K562 (cell line): ENCODE data around the gene TNRC6B. TPM values are rescaled to one million over a fixed set of nuclear protein-coding genes. Genes with fewer than 3 reads are reported as not detected.

ENCODE experiments used
- CBFA2T3 ChIP-seq: fragments of 450-650 bp; IDR thresholded peaks from 2 replicates; pipeline ENCODE4 v1.6.1; 2017
- CBX2 ChIP-seq: fragments of 200-600 bp; sonication (generic); IDR thresholded peaks from one replicate; pipeline ENCODE4 v1.6.1; 2012; ENCODE audit warnings: mild to moderate bottlenecking, low read length, inconsistent platforms; ENCODE audit not compliant: insufficient read depth, poor library complexity, severe bottlenecking
- CCNT2 ChIP-seq: IDR thresholded peaks from 2 replicates; pipeline ENCODE4 v1.6.1; 2011; ENCODE audit warnings: borderline replicate concordance, low read depth, mild to moderate bottlenecking, moderate library complexity, mixed read lengths, low read length; ENCODE audit not compliant: insufficient read length; ENCODE audit errors: extremely low read depth
- CEBPB ChIP-seq: fragments of 450-650 bp; IDR thresholded peaks from 2 replicates; pipeline ENCODE4 v1.6.1; 2016; ENCODE audit warnings: missing genetic modification characterization, missing compliant biosample characterization
- HOXB6 ChIP-seq: fragments of 250-450 bp; sonication (Bioruptor Pico); IDR thresholded peaks from 2 replicates; pipeline ENCODE4 v1.5.1; 2022; ENCODE audit warnings: mild to moderate bottlenecking, borderline replicate concordance
- ID3 ChIP-seq, 2 experiments: fragments of 250-450 bp in 1 of 2; fragments of 450-650 bp in 1 of 2; sonication (Bioruptor Pico) in 1 of 2; IDR thresholded peaks; 2 replicates each; pipeline versions ENCODE4 v1.6.1 to v1.8.0; 2016 to 2021; ENCODE audit warnings: mild to moderate bottlenecking in 2 of 2, moderate library complexity in 2 of 2, missing compliant biosample characterization in 1 of 2, missing genetic modification characterization in 1 of 2
- MEF2D ChIP-seq: conservative IDR thresholded peaks from 2 replicates; pipeline ENCODE4 v1.6.1; 2016; ENCODE audit warnings: low read depth, missing genetic modification characterization, missing compliant biosample characterization
- NFIC ChIP-seq: fragments of 450-650 bp; IDR thresholded peaks from 2 replicates; pipeline ENCODE4 v1.6.1; 2017; ENCODE audit warnings: mild to moderate bottlenecking, inconsistent platforms
- THRAP3 ChIP-seq: fragments of 450-650 bp; IDR thresholded peaks from 2 replicates; pipeline ENCODE4 v1.6.1; 2016; ENCODE audit warnings: mild to moderate bottlenecking, inconsistent platforms, borderline replicate concordance
- polyA plus RNA-seq, 8 experiments: library from polyadenylated mRNA; depleted of rRNA in 4 of 8; stranded (reverse) in 5 of 8; unstranded in 3 of 8; fragments of >200 nt; fragmentation: Nextera tagmentation in 2 of 8; fragmentation: Illumina TruSeq in 1 of 8; extraction: Ambion mirVana in 2 of 8; extraction: Trizol in 1 of 8; gene quantifications; 2 replicates each; pipeline versions ENCODE4 v1.2.1 to v1.2.3, GENCODE V29; 2011 to 2014; ENCODE audit warnings: inconsistent platforms in 1 of 8, missing spikeins in 1 of 8
- total RNA-seq, 7 experiments: library from RNA; depleted of rRNA in 6 of 7; stranded (reverse); fragments of >200 nt in 6 of 7; fragmentation: Illumina TruSeq in 2 of 7; extraction: Trizol in 2 of 7; gene quantifications; 2 replicates each; pipeline versions ENCODE4 v1.2.1 to v1.2.3, GENCODE V29; 2011 to 2021; ENCODE audit warnings: low replicate concordance in 1 of 7
- TF ChIP-seq, protein P1 (sequence below): sonication (generic); formaldehyde crosslinking; IDR thresholded peaks from 2 replicates; pipeline ENCODE4 v1.9.0; 2022; ENCODE audit warnings: mild to moderate bottlenecking, missing genetic modification reagents
- TF ChIP-seq, protein P2 (sequence below): fragments of 200-800 bp; sonication (Bioruptor generic); IDR thresholded peaks from 2 replicates; pipeline ENCODE4 v1.6.1; 2016; ENCODE audit warnings: missing genetic modification characterization, missing compliant biosample characterization
- TF ChIP-seq, protein P3 (sequence below), 3 experiments: fragments of 200-800 bp in 1 of 3; fragments of 250-450 bp in 1 of 3; fragments of 450-650 bp in 1 of 3; sonication (Bioruptor Pico) in 1 of 3; sonication (Bioruptor generic) in 1 of 3; formaldehyde crosslinking in 1 of 3; IDR thresholded peaks; 2 replicates each; pipeline versions ENCODE4 v1.6.1 to v1.8.0; 2016 to 2022; ENCODE audit warnings: mild to moderate bottlenecking in 2 of 3, missing genetic modification characterization in 2 of 3, missing compliant biosample characterization in 1 of 3, moderate library complexity in 1 of 3
- TF ChIP-seq, protein P4 (sequence below): fragments of 150-350 bp; conservative IDR thresholded peaks from 2 replicates; pipeline ENCODE4 v1.6.1; 2014; ENCODE audit warnings: low read length

Gene TNRC6B
- total and polyA plus RNA-seq, 9 of the 15 experiments (the other 6 are each of a cell fraction or from before 2014, with no cell fraction given), result 0.96 to 18.8 (median 10.8) TPM

DNA sequence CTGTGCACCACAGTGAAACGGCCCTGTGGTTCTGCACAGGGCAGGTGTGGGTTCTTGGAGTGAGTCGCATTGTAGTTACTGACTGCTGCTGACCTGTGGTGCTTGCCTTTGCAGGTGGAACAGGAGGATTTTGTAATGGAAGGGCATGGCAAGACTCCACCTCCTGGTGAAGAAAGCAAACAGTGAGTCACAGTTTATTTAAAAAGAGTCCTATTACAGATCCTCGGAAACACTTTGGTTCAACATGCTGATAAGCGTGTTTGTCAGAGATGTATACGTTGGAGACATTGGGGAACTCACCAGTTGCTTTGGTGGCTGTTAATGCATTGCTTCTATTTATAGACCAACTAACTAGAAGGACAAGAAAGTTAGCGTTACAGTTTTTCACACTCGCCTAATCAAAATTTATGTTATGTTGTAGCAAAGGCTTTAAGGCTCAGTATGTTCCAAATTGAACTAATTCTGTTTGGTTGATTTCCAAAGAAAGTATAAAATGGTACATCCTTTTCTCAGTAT lies 21.7 kb upstream of the TNRC6B start (continued):
- TF ChIP-seq, protein P1, sequence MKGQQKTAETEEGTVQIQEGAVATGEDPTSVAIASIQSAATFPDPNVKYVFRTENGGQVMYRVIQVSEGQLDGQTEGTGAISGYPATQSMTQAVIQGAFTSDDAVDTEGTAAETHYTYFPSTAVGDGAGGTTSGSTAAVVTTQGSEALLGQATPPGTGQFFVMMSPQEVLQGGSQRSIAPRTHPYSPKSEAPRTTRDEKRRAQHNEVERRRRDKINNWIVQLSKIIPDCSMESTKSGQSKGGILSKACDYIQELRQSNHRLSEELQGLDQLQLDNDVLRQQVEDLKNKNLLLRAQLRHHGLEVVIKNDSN (CRISPR knock-in tag), result no peak
- no peak for TF ChIP-seq HOXB6 (CRISPR knock-in tag)
- TF ChIP-seq, protein P2, sequence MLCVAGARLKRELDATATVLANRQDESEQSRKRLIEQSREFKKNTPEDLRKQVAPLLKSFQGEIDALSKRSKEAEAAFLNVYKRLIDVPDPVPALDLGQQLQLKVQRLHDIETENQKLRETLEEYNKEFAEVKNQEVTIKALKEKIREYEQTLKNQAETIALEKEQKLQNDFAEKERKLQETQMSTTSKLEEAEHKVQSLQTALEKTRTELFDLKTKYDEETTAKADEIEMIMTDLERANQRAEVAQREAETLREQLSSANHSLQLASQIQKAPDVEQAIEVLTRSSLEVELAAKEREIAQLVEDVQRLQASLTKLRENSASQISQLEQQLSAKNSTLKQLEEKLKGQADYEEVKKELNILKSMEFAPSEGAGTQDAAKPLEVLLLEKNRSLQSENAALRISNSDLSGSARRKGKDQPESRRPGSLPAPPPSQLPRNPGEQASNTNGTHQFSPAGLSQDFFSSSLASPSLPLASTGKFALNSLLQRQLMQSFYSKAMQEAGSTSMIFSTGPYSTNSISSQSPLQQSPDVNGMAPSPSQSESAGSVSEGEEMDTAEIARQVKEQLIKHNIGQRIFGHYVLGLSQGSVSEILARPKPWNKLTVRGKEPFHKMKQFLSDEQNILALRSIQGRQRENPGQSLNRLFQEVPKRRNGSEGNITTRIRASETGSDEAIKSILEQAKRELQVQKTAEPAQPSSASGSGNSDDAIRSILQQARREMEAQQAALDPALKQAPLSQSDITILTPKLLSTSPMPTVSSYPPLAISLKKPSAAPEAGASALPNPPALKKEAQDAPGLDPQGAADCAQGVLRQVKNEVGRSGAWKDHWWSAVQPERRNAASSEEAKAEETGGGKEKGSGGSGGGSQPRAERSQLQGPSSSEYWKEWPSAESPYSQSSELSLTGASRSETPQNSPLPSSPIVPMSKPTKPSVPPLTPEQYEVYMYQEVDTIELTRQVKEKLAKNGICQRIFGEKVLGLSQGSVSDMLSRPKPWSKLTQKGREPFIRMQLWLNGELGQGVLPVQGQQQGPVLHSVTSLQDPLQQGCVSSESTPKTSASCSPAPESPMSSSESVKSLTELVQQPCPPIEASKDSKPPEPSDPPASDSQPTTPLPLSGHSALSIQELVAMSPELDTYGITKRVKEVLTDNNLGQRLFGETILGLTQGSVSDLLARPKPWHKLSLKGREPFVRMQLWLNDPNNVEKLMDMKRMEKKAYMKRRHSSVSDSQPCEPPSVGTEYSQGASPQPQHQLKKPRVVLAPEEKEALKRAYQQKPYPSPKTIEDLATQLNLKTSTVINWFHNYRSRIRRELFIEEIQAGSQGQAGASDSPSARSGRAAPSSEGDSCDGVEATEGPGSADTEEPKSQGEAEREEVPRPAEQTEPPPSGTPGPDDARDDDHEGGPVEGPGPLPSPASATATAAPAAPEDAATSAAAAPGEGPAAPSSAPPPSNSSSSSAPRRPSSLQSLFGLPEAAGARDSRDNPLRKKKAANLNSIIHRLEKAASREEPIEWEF (CRISPR knock-in tag), result no peak
- TF ChIP-seq ID3 (CRISPR knock-in tag; IDR thresholded peaks at IDR 0.05), result no peak
- no peak for TF ChIP-seq ID3 (tag; IDR thresholded peaks at IDR 0.05)
- TF ChIP-seq CBFA2T3, result peak; percentile 34; the same call in 1 of the 2 replicates
- TF ChIP-seq CBX2, result no peak
- TF ChIP-seq, protein P3, sequence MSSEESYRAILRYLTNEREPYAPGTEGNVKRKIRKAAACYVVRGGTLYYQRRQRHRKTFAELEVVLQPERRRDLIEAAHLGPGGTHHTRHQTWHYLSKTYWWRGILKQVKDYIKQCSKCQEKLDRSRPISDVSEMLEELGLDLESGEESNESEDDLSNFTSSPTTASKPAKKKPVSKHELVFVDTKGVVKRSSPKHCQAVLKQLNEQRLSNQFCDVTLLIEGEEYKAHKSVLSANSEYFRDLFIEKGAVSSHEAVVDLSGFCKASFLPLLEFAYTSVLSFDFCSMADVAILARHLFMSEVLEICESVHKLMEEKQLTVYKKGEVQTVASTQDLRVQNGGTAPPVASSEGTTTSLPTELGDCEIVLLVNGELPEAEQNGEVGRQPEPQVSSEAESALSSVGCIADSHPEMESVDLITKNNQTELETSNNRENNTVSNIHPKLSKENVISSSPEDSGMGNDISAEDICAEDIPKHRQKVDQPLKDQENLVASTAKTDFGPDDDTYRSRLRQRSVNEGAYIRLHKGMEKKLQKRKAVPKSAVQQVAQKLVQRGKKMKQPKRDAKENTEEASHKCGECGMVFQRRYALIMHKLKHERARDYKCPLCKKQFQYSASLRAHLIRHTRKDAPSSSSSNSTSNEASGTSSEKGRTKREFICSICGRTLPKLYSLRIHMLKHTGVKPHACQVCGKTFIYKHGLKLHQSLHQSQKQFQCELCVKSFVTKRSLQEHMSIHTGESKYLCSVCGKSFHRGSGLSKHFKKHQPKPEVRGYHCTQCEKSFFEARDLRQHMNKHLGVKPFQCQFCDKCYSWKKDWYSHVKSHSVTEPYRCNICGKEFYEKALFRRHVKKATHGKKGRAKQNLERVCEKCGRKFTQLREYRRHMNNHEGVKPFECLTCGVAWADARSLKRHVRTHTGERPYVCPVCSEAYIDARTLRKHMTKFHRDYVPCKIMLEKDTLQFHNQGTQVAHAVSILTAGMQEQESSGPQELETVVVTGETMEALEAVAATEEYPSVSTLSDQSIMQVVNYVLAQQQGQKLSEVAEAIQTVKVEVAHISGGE (CRISPR knock-in tag; IDR thresholded peaks at IDR 0.05), result 0 out of 6 replicates have a peak, but pooled peaks of 1 of the 3 experiments have one; percentile 34
- TF ChIP-seq MEF2D, result peak; percentile 94
- TF ChIP-seq NFIC, result no peak
- TF ChIP-seq CEBPB (tag), result peak; percentile 64
- TF ChIP-seq CCNT2, result no peak
- no peak for TF ChIP-seq THRAP3
- TF ChIP-seq, protein P4, sequence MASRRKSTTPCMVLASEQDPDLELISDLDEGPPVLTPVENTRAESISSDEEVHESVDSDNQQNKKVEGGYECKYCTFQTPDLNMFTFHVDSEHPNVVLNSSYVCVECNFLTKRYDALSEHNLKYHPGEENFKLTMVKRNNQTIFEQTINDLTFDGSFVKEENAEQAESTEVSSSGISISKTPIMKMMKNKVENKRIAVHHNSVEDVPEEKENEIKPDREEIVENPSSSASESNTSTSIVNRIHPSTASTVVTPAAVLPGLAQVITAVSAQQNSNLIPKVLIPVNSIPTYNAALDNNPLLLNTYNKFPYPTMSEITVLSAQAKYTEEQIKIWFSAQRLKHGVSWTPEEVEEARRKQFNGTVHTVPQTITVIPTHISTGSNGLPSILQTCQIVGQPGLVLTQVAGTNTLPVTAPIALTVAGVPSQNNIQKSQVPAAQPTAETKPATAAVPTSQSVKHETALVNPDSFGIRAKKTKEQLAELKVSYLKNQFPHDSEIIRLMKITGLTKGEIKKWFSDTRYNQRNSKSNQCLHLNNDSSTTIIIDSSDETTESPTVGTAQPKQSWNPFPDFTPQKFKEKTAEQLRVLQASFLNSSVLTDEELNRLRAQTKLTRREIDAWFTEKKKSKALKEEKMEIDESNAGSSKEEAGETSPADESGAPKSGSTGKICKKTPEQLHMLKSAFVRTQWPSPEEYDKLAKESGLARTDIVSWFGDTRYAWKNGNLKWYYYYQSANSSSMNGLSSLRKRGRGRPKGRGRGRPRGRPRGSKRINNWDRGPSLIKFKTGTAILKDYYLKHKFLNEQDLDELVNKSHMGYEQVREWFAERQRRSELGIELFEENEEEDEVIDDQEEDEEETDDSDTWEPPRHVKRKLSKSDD, result no peak
